Mucosa of stomach (tissue), 1 donor: ENCODE results near the gene NFIC.
"Not testable (repeated sequence)": the region's sequence is repeated elsewhere in the genome, so short reads cannot be mapped to it uniquely, and the experiment has no call there.

Experiments used
- H3K27me3 ChIP-seq: one replicate; pipeline ENCODE4 v1.7.0; 2013; ENCODE audit warnings: mild to moderate bottlenecking, low read length; ENCODE audit not compliant: control insufficient read depth, insufficient read depth
- H3K36me3 ChIP-seq: one replicate; pipeline ENCODE4 v1.7.0; 2013; ENCODE audit warnings: low read length; ENCODE audit not compliant: control insufficient read depth, insufficient read depth
- H3K4me1 ChIP-seq: one replicate; pipeline ENCODE4 v1.7.0; 2013; ENCODE audit warnings: mild to moderate bottlenecking, low read length; ENCODE audit not compliant: control insufficient read depth, insufficient read depth
- H3K4me3 ChIP-seq: one replicate; pipeline ENCODE4 v1.7.0; 2013; ENCODE audit warnings: low read length
- H3K9ac ChIP-seq: one replicate; pipeline ENCODE4 v1.7.0; 2013; ENCODE audit warnings: mild to moderate bottlenecking, low read length, moderate library complexity
- H3K9me3 ChIP-seq: one replicate; pipeline ENCODE4 v1.7.0; 2013; ENCODE audit warnings: mild to moderate bottlenecking, low read length, moderate library complexity; ENCODE audit not compliant: control insufficient read depth
- donor health status: Pancreatic carcinoma.

NFIC gene

DNA sequence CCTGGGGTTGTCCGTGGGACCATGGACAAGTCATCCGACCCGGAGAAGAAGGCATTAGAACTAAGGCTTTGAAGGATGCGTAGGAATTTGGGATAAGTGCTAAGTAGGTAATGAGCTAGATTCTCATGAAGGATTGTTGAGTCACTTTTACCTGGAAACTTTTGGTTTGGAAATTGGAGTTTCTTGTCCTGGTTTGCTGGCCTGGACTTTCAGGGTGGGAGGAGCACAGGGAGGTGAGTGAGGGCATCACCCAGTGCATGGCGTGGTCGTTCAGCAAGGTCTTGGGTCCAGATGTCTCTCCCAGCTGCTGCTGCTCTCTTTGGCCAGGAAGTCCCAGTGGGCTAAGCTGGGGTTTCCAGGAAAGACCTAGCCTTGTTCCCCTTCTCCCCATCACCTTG is 7.6 kb downstream of the NFIC start:
- H3K4me1 ChIP-seq = peaks cover 44% of the 10 kb centered on the region

DNA sequence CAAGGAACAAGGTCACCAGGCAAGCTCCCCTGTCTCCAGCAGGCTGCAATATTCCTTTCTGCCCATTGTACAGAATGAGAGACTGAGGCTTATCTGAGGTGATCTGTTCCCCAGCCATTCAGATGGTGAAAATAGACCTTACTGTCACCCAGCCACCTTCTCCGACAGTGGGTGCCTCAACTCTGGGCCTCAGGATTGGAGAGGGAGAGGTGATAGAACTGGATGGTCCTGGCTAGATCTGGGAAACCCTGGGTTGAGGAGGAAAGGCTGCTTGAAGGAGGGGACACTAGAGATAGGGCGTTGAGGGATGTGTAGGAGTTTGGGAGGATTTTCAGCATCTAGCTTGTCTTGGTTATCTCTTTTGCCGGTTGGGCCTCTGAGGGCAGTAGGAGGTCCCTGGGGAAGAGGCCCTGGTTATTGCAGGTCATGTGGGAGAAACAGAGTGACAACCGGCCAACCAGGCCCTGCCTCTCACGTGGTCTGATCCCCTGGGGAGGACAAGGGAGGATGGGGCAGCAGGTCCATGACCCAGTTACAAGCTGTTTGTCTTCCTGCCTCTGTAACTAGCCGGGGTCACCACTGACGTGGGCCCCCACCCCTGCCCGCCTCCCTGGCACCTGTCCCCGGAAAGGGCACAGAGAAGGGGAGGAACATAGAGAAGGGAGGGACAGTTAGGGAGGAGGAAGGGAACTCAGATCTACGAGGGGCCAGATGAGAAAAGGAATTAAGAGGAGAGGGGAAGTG is 8.2 kb downstream of the NFIC start:
- H3K4me1 ChIP-seq = peaks cover 39% of the 10 kb centered on the region
- no peaks in the 10 kb centered on the region for H3K27me3 ChIP-seq
- no peak overlapping the region for H3K4me3 ChIP-seq
- peak overlapping the region; percentile 15 for H3K9ac ChIP-seq
- H3K36me3 ChIP-seq = no peaks in the 10 kb centered on the region
- H3K9me3 ChIP-seq = no peaks in the 10 kb centered on the region

More for the DNA sequence above, 7.6 kb downstream of the NFIC start:
- Histone ChIP-seq H3K9me3 (no peaks in the 10 kb centered on the region), H3K36me3 (no peaks in the 10 kb centered on the region), H3K4me3 (no peak overlapping the region), H3K27me3 (no peaks in the 10 kb centered on the region), H3K9ac (peak overlapping the region; percentile 15)

GRCh38 chr19:3375221-3376090 is 9.1 kb downstream of the NFIC start:
- no peaks in the 10 kb centered on the region for H3K36me3 ChIP-seq
- no peaks in the 10 kb centered on the region for H3K9me3 ChIP-seq
- no peaks in the 10 kb centered on the region for H3K27me3 ChIP-seq
- no peak overlapping the region for H3K4me3 ChIP-seq
- peak overlapping the region; percentile 15 for H3K9ac ChIP-seq
- peaks cover 31% of the 10 kb centered on the region for H3K4me1 ChIP-seq

DNA sequence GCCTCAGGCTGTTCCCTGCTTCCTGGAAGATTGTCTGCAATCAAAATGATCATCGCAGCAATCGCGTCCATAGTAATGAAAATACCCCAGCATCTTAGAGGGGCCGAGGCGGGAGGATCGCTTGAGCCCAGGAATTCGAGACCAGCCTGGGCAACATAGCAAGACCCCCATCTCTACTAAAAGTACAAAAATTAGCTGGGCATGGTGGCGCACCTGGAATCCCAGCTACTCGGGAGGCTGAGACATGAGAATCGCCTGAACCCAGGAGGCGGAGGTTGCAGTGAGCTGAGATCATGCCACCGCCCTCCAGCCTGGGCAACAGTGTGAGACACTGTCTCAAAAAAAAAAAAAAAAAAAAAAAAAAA is 9.7 kb downstream of the NFIC start:
- H3K4me1 ChIP-seq = peaks cover 26% of the 10 kb centered on the region
- H3K9me3 ChIP-seq, H3K36me3 ChIP-seq, H3K9ac ChIP-seq, H3K4me3 ChIP-seq, H3K27me3 ChIP-seq: not testable (repeated sequence)

- peaks cover 39% of the 10 kb centered on the region for H3K4me1 ChIP-seq
Measured at GRCh38 chr19:3378352-3379150, 12.2 kb downstream of the NFIC start.

DNA sequence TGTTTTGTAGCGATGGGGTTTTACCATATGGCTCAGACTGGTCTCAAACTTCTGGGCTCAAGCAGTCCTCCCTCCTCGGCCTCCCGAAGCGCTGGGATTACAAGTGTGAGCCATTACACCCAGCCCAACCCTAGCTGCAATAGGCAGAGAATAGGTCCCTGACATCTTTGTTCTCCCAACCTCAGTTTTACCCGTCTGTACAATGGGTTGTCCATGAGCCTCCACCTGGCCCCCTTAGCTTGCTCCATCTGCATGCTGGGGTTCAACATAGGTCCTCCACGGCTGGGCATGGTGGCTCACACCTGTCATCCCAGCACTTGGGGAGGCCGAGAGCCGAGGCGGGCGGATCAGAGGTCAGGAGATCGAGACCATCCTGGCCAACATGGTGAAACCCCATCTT is 14.4 kb downstream of the NFIC start:
- H3K9ac ChIP-seq = no peak overlapping the region
- H3K4me3 ChIP-seq = no peak overlapping the region
- H3K9me3 ChIP-seq = no peaks in the 10 kb centered on the region
- H3K36me3 ChIP-seq = no peaks in the 10 kb centered on the region
- peaks cover 30% of the 10 kb centered on the region for H3K4me1 ChIP-seq
- H3K27me3 ChIP-seq = no peaks in the 10 kb centered on the region

More at GRCh38 chr19:3378352-3379150, 12.2 kb downstream of the NFIC start:
- no peaks in the 10 kb centered on the region for H3K27me3 ChIP-seq
- no peaks in the 10 kb centered on the region for H3K36me3 ChIP-seq
- H3K9ac ChIP-seq = no peak overlapping the region
- no peaks in the 10 kb centered on the region for H3K9me3 ChIP-seq
- no peak overlapping the region for H3K4me3 ChIP-seq

DNA sequence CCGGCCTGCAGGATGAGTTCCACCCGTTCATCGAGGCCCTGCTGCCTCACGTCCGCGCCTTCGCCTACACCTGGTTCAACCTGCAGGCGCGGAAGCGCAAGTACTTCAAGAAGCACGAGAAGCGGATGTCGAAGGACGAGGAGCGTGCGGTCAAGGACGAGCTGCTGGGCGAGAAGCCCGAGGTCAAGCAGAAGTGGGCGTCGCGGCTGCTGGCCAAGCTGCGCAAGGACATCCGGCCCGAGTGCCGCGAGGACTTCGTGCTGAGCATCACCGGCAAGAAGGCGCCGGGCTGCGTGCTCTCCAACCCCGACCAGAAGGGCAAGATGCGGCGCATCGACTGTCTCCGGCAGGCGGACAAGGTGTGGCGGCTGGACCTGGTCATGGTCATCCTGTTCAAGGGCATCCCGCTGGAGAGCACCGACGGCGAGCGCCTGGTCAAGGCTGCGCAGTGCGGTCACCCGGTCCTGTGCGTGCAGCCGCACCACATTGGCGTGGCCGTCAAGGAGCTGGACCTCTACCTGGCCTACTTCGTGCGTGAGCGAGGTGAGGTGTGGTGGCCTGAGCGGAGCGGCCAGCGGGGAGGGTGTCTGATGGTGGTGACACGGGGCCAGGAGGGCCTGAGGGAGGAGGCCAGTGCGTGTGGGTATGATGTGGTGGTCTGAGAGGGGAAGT is 15.5 kb downstream of the NFIC start:
- no peak overlapping the region for H3K9ac ChIP-seq
- no peaks in the 10 kb centered on the region for H3K9me3 ChIP-seq
- H3K36me3 ChIP-seq = no peaks in the 10 kb centered on the region
- H3K4me1 ChIP-seq = peaks cover 38% of the 10 kb centered on the region
- no peak overlapping the region for H3K4me3 ChIP-seq
- no peaks in the 10 kb centered on the region for H3K27me3 ChIP-seq

- no peaks in the 10 kb centered on the region for H3K9me3 ChIP-seq
- no peaks in the 10 kb centered on the region for H3K27me3 ChIP-seq
- peaks cover 46% of the 10 kb centered on the region for H3K4me1 ChIP-seq
- no peak overlapping the region for H3K9ac ChIP-seq
- H3K4me3 ChIP-seq = no peak overlapping the region
- no peaks in the 10 kb centered on the region for H3K36me3 ChIP-seq
Measured at GRCh38 chr19:3382460-3383100, 16.2 kb downstream of the NFIC start.

DNA sequence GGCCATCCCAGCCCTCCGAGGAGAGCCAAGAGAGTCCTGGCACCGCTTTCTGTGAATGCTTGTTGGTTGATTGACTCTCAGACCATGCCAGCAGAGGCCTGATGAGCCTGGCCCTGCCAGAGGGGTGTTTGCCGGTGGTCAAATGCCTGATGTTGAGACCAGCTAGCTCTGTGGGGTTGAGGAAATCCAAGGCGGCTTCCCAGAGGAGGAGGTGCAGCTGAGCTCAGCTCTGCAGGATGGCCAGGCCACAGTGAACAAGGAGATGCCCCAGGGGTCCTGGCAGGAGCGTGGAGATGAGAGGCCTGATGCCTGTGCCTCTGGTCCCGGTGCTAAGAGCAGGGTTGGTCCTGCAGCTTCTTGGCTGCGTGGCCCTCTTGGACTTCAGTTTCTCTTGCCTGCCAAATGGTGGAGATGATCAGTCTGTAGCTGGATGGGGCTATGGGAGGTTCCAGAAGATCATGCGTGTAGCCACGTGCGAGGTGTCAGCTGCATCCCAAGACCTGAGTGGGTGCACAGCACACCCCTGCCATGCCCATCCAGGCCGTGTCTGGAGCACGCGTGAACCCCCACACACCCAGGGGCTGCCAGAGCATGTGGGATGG is 16.8 kb downstream of the NFIC start:
- no peak overlapping the region for H3K4me3 ChIP-seq
- no peaks in the 10 kb centered on the region for H3K36me3 ChIP-seq
- H3K9ac ChIP-seq = no peak overlapping the region
- no peaks in the 10 kb centered on the region for H3K27me3 ChIP-seq
- H3K9me3 ChIP-seq = no peaks in the 10 kb centered on the region
- H3K4me1 ChIP-seq = peaks cover 51% of the 10 kb centered on the region

GRCh38 chr19:3386447-3387234 is 20.3 kb downstream of the NFIC start:
- peak overlapping the region; percentile 10 for H3K9ac ChIP-seq

More at GRCh38 chr19:3386447-3387234, 20.3 kb downstream of the NFIC start:
- Histone ChIP-seq H3K27me3 (no peaks in the 10 kb centered on the region), H3K4me3 (no peak overlapping the region), H3K4me1 (peaks cover 68% of the 10 kb centered on the region), H3K9me3 (no peaks in the 10 kb centered on the region), H3K36me3 (no peaks in the 10 kb centered on the region)
